Vagina (tissue), 2 donors: ENCODE data around the gene PWWP3B.

Source experiments
- POLR2A ChIP-seq, 2 donors: fragments of 450-650 bp; IDR thresholded peaks; one replicate each; pipeline ENCODE4 v1.6.1; 2017; ENCODE audit warnings: antibody characterized with exemption in 2 of 2, mild to moderate bottlenecking in 2 of 2, moderate library complexity in 2 of 2
- POLR2AphosphoS5 ChIP-seq, 2 donors: sonication (generic); formaldehyde crosslinking; IDR thresholded peaks; one replicate each; pipeline ENCODE4 v1.9.0; 2017; ENCODE audit warnings: antibody characterized with exemption in 2 of 2, mild to moderate bottlenecking in 2 of 2, low read depth in 1 of 2; ENCODE audit not compliant: insufficient read depth in 1 of 2
- TF ChIP-seq, protein P1 (sequence below), 3 experiments: fragments of 450-650 bp in 2 of 3; fragments of 200-600 bp in 1 of 3; sonication (generic) in 1 of 3; IDR thresholded peaks; one replicate each; pipeline ENCODE4 v1.5.1; 2017 to 2019; ENCODE audit warnings: antibody characterized with exemption in 3 of 3, mild to moderate bottlenecking in 2 of 3, moderate library complexity in 2 of 3

- TF ChIP-seq, protein P1, sequence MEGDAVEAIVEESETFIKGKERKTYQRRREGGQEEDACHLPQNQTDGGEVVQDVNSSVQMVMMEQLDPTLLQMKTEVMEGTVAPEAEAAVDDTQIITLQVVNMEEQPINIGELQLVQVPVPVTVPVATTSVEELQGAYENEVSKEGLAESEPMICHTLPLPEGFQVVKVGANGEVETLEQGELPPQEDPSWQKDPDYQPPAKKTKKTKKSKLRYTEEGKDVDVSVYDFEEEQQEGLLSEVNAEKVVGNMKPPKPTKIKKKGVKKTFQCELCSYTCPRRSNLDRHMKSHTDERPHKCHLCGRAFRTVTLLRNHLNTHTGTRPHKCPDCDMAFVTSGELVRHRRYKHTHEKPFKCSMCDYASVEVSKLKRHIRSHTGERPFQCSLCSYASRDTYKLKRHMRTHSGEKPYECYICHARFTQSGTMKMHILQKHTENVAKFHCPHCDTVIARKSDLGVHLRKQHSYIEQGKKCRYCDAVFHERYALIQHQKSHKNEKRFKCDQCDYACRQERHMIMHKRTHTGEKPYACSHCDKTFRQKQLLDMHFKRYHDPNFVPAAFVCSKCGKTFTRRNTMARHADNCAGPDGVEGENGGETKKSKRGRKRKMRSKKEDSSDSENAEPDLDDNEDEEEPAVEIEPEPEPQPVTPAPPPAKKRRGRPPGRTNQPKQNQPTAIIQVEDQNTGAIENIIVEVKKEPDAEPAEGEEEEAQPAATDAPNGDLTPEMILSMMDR (IDR thresholded peaks at IDR 0.05), result no peak
- TF ChIP-seq POLR2A (IDR thresholded peaks at IDR 0.05) (no peak), POLR2AphosphoS5 (IDR thresholded peaks at IDR 0.05; ENCODE audit: insufficient read depth in 1 of 2, low read depth in 1 of 2) (no peak)
These were observed 10.7 kb downstream of the PWWP3B start for GRCh38 chrX:106178826-106179225.
